CD14-positive monocyte (primary cell): ENCODE measurements around the gene ALDH5A1. TPM values are rescaled to one million over a fixed set of nuclear protein-coding genes. Genes with fewer than 3 reads are reported as not detected.

Source experiments
- DNase-seq, 3 donors: peaks; one replicate each; pipeline ENCODE4 v3.0.0-alpha.2; 2011 to 2022
- H2AFZ ChIP-seq: 2 replicates; pipeline ENCODE4 v1.6.0; 2012; ENCODE audit warnings: mild to moderate bottlenecking, low read depth, low read length, inconsistent platforms; ENCODE audit not compliant: insufficient read depth, poor library complexity, severe bottlenecking
- H3K27ac ChIP-seq, 2 donors: 1 replicate in 1 of 2; 2 replicates in 1 of 2; pipeline ENCODE4 v1.5.1; 2012 to 2013; ENCODE audit warnings: low read length in 2 of 2, control low read depth in 1 of 2, inconsistent platforms in 1 of 2, low read depth in 1 of 2, mild to moderate bottlenecking in 1 of 2
- H3K27me3 ChIP-seq, 2 donors: one replicate each; pipeline versions ENCODE4 v1.6.0 to v1.6.1; 2011 to 2013; ENCODE audit warnings: low read length in 2 of 2; ENCODE audit not compliant: control insufficient read depth in 2 of 2, insufficient read depth in 2 of 2
- H3K36me3 ChIP-seq, 2 donors: replicated peaks in 1 of 2; 1 replicate in 1 of 2; 2 replicates in 1 of 2; pipeline versions ENCODE4 v1.5.1 to v1.6.1; 2012 to 2013; ENCODE audit warnings: low read length in 2 of 2, control low read depth in 1 of 2, inconsistent platforms in 1 of 2, mild to moderate bottlenecking in 1 of 2; ENCODE audit not compliant: insufficient read depth in 2 of 2, control insufficient read depth in 1 of 2
- H3K4me1 ChIP-seq, 2 donors: 1 replicate in 1 of 2; 2 replicates in 1 of 2; pipeline versions ENCODE4 v1.5.1 to v1.6.1; 2012 to 2013; ENCODE audit warnings: low read length in 2 of 2, control low read depth in 1 of 2, inconsistent platforms in 1 of 2, mild to moderate bottlenecking in 1 of 2, moderate library complexity in 1 of 2; ENCODE audit not compliant: insufficient read depth in 2 of 2, control insufficient read depth in 1 of 2
- H3K4me2 ChIP-seq: replicated peaks from 2 replicates; pipeline ENCODE3; 2012; ENCODE audit warnings: low read length, moderate library complexity, mild to moderate bottlenecking; ENCODE audit not compliant: poor library complexity, severe bottlenecking; ENCODE audit errors: extremely low read depth
- H3K4me3 ChIP-seq, 3 experiments: fragments of 200-600 bp in 1 of 3; sonication (generic) in 1 of 3; replicated peaks in 1 of 3; 1 replicate in 2 of 3; 2 replicates in 1 of 3; pipeline ENCODE4 v1.5.1; 2011 to 2013; ENCODE audit warnings: low read length in 3 of 3, mild to moderate bottlenecking in 3 of 3, control low read depth in 2 of 3, low read depth in 2 of 3, inconsistent platforms in 1 of 3, moderate library complexity in 1 of 3
- H3K79me2 ChIP-seq: 2 replicates; pipeline ENCODE4 v1.6.0; 2012; ENCODE audit warnings: mild to moderate bottlenecking, control low read depth, inconsistent platforms, low read length, moderate library complexity; ENCODE audit not compliant: insufficient read depth
- H3K9ac ChIP-seq: 2 replicates; pipeline ENCODE4 v1.6.0; 2017; ENCODE audit warnings: low read length, mild to moderate bottlenecking; ENCODE audit not compliant: insufficient read depth, poor library complexity, severe bottlenecking
- H3K9me3 ChIP-seq, 2 donors: replicated peaks in 1 of 2; 1 replicate in 1 of 2; 2 replicates in 1 of 2; pipeline versions ENCODE4 v1.5.1 to v1.6.1; 2012 to 2013; ENCODE audit warnings: low read length in 2 of 2, control low read depth in 1 of 2; ENCODE audit not compliant: control insufficient read depth in 1 of 2, insufficient read depth in 1 of 2
- H4K20me1 ChIP-seq: 2 replicates; pipeline ENCODE4 v1.6.0; 2012; ENCODE audit warnings: mild to moderate bottlenecking, low read length, control low read depth, moderate library complexity; ENCODE audit not compliant: insufficient read depth
- H3K27ac Mint-ChIP-seq, 7 donors: one replicate each; pipeline ENCODE4 v1.8.0; 2020; ENCODE audit warnings: mild to moderate bottlenecking in 7 of 7, mixed read lengths in 7 of 7, moderate library complexity in 6 of 7, inconsistent platforms in 2 of 7
- H3K27me3 Mint-ChIP-seq, 3 donors: one replicate each; pipeline ENCODE4 v1.8.0; 2021 to 2022; ENCODE audit warnings: low read depth in 3 of 3, mild to moderate bottlenecking in 3 of 3, mixed read lengths in 3 of 3, moderate library complexity in 3 of 3, inconsistent platforms in 1 of 3
- H3K36me3 Mint-ChIP-seq, 2 donors: one replicate each; pipeline ENCODE4 v1.8.0; 2020; ENCODE audit warnings: mixed read lengths in 2 of 2, inconsistent platforms in 1 of 2, mild to moderate bottlenecking in 1 of 2
- H3K4me1 Mint-ChIP-seq: one replicate; pipeline ENCODE4 v1.8.0; 2020; ENCODE audit warnings: mild to moderate bottlenecking, mixed read lengths
- H3K4me3 Mint-ChIP-seq, 2 donors: one replicate each; pipeline ENCODE4 v1.8.0; 2020; ENCODE audit warnings: mild to moderate bottlenecking in 2 of 2, mixed read lengths in 2 of 2, moderate library complexity in 1 of 2
- H3K9me3 Mint-ChIP-seq, 7 donors: one replicate each; pipeline ENCODE4 v1.8.0; 2020 to 2022; ENCODE audit warnings: mixed read lengths in 7 of 7, mild to moderate bottlenecking in 6 of 7, moderate library complexity in 6 of 7, inconsistent platforms in 2 of 7
- CTCF ChIP-seq: fragments of 200-600 bp; IDR thresholded peaks from one replicate; pipeline ENCODE4 v1.8.0; 2022; ENCODE audit warnings: antibody characterized with exemption, mild to moderate bottlenecking
- WGBS: methylation state at CpG from one replicate; pipeline ENCODE4 v1.1.5; 2013; ENCODE audit warnings: missing lambda C conversion rate; ENCODE audit not compliant: insufficient coverage; 5-methylcytosine and 5-hydroxymethylcytosine counted together
- intact Hi-C, 2 donors: fragments of 100-400 bp; cut with micrococcal nuclease; formaldehyde crosslinking; loops; one replicate each; pipeline versions ENCODE4 v1.15.0 to v1.15.1; 2023
- polyA plus RNA-seq, 3 donors: library from polyadenylated mRNA; depleted of rRNA in 1 of 3; unstranded in 2 of 3; stranded (reverse) in 1 of 3; fragments of 300-500 nt in 2 of 3; fragments of >200 nt in 1 of 3; fragmentation: Illumina TruSeq in 2 of 3; gene quantifications; 1 replicate in 2 of 3; 2 replicates in 1 of 3; pipeline ENCODE4 v1.2.3, GENCODE V29; 2012 to 2021

The ALDH5A1 gene
- polyA plus RNA-seq, 3 donors = 0.04 to 0.33 (median 0.17) TPM

- Histone ChIP-seq H3K9ac (no peak within 1 kb of the TSS), H3K9me3 (no peaks in the 10 kb centered on the region), H4K20me1 (no peaks in the 10 kb centered on the region), H3K27ac (no peak within 1 kb of the TSS), H3K4me2 (no peak within 1 kb of the TSS), H2AFZ (no peak within 1 kb of the TSS), H3K4me1 (peaks cover 4 to 5% of the 10 kb centered on the region in 2 donors), H3K27me3 (peaks cover 9 to 11% of the 10 kb centered on the region in 2 donors), H3K4me3 (no peak within 1 kb of the TSS), H3K79me2 (no peaks in the 10 kb centered on the region), H3K36me3 (no peaks in the 10 kb centered on the region)
- no peak for TF ChIP-seq CTCF
- WGBS = no CpG with 5 or more reads among the region's 6 CpGs
- Mint-ChIP-seq H3K36me3 (no peaks in the 10 kb centered on the region), H3K9me3 (peaks cover 0 to 3% (median 0%) of the 10 kb centered on the region in 7 donors), H3K27me3 (peaks cover 8 to 19% (median 15%) of the 10 kb centered on the region in 3 donors), H3K4me3 (no peak within 1 kb of the TSS), H3K4me1 (peaks cover 13% of the 10 kb centered on the region), H3K27ac (no peak within 1 kb of the TSS)
- no peak for DNase-seq
- intact Hi-C loops = no loop called here
Measured at GRCh38 chr6:24489470-24489869, 5.3 kb upstream of the ALDH5A1 start, which contains the start of gene GPLD1. GPLD1 (minus strand) TSS chr6:24489578; CDS start chr6:24489511, 67 bp downstream.

- no peak overlapping the region for H3K4me2 ChIP-seq
- no peak overlapping the region for H2AFZ ChIP-seq
- no CpG with 5 or more reads among the region's 2 CpGs for WGBS
- no peaks in the 10 kb centered on the region for H4K20me1 ChIP-seq
- Mint-ChIP-seq H3K36me3 (no peaks in the 10 kb centered on the region), H3K4me1 (peaks cover 15% of the 10 kb centered on the region), H3K27me3 (peaks cover 9 to 22% (median 19%) of the 10 kb centered on the region in 3 donors), H3K4me3 (no peak overlapping the region), H3K9me3 (peaks cover 0 to 3% (median 0%) of the 10 kb centered on the region in 7 donors), H3K27ac (no peak overlapping the region)
- H3K36me3 ChIP-seq = no peaks in the 10 kb centered on the region
- peaks cover 9 to 14% of the 10 kb centered on the region in 2 donors for H3K27me3 ChIP-seq
- no peaks in the 10 kb centered on the region for H3K9me3 ChIP-seq
- TF ChIP-seq CTCF = no peak
- no peak overlapping the region for H3K9ac ChIP-seq
- no peak overlapping the region for H3K27ac ChIP-seq
- intact Hi-C loops = no loop called here
- H3K4me3 ChIP-seq = no peak overlapping the region
- peaks cover 6 to 9% of the 10 kb centered on the region in 2 donors for H3K4me1 ChIP-seq
- H3K79me2 ChIP-seq = no peaks in the 10 kb centered on the region
- no peak for DNase-seq
Measured at GRCh38 chr6:24489881-24490280, 4.9 kb upstream of the ALDH5A1 start.
